ENCODE results near the gene DDX31.

- TF ChIP-seq EZH2 (IDR thresholded peaks at IDR 0.05; ENCODE audit: low read length, unreplicated experiment) (no peak), CTCF (conservative IDR thresholded peaks at IDR 0.05; ENCODE audit: low read depth, low read length) (no peak)
These were observed 84.9 kb downstream of the DDX31 start for GRCh38 chr9:132584601-132585560.
